Effector memory CD8-positive, alpha-beta T cell (primary cell): ENCODE results near the gene IL17B.
"Not testable (repeated sequence)": the region's sequence is repeated elsewhere in the genome, so short reads cannot be mapped to it uniquely, and the experiment has no call there.

ENCODE experiments used
- ATAC-seq: fragments of 150-1000 bp; cut with Tn5 transposase; replicated peaks from 2 replicates; pipeline ENCODE4 v1.10.0; 2021; ENCODE audit warnings: mild to moderate bottlenecking, moderate library complexity
- DNase-seq, 3 experiments: peaks; one replicate each; pipeline ENCODE4 v3.0.0; 2021
- H3K27ac Mint-ChIP-seq, 2 donors: one replicate each; pipeline ENCODE4 v1.8.0; 2022; ENCODE audit warnings: mild to moderate bottlenecking in 2 of 2, mixed read lengths in 2 of 2, moderate library complexity in 2 of 2
- H3K27me3 Mint-ChIP-seq, 2 donors: one replicate each; pipeline ENCODE4 v1.8.0; 2022; ENCODE audit warnings: mixed read lengths in 2 of 2
- H3K36me3 Mint-ChIP-seq: one replicate; pipeline ENCODE4 v1.8.0; 2022; ENCODE audit warnings: mild to moderate bottlenecking, moderate library complexity, mixed read lengths; ENCODE audit not compliant: insufficient read depth
- H3K4me1 Mint-ChIP-seq, 2 donors: one replicate each; pipeline ENCODE4 v1.8.0; 2022; ENCODE audit warnings: low read depth in 2 of 2, mixed read lengths in 2 of 2
- H3K4me3 Mint-ChIP-seq, 2 donors: one replicate each; pipeline ENCODE4 v1.8.0; 2022; ENCODE audit warnings: mild to moderate bottlenecking in 2 of 2, mixed read lengths in 2 of 2, moderate library complexity in 2 of 2
- H3K9me3 Mint-ChIP-seq, 2 donors: one replicate each; pipeline ENCODE4 v1.8.0; 2022; ENCODE audit warnings: mixed read lengths in 2 of 2

Gene IL17B

GRCh38 chr5:149400304-149400703 is 21.2 kb upstream of the IL17B start:
- H3K27me3 Mint-ChIP-seq = peaks cover 14 to 74% of the 10 kb centered on the region in 2 donors
- H3K9me3 Mint-ChIP-seq = no peaks in the 10 kb centered on the region
- DNase-seq (no peak), ATAC-seq (no peak)
- no peak overlapping the region for H3K4me3 Mint-ChIP-seq
- H3K27ac Mint-ChIP-seq = no peak overlapping the region
- H3K36me3 Mint-ChIP-seq = peaks cover 2% of the 10 kb centered on the region
- no peaks in the 10 kb centered on the region for H3K4me1 Mint-ChIP-seq

GRCh38 chr5:149399775-149400174 is 20.7 kb upstream of the IL17B start:
- H3K4me1 Mint-ChIP-seq = no peaks in the 10 kb centered on the region
- ATAC-seq = no peak
- no peaks in the 10 kb centered on the region for H3K9me3 Mint-ChIP-seq
- no peak overlapping the region for H3K4me3 Mint-ChIP-seq
- H3K27ac Mint-ChIP-seq = no peak overlapping the region
- DNase-seq = no peak
- peaks cover 2% of the 10 kb centered on the region for H3K36me3 Mint-ChIP-seq
- H3K27me3 Mint-ChIP-seq = peaks cover 14 to 69% of the 10 kb centered on the region in 2 donors

GRCh38 chr5:149398747-149399266 is 19.7 kb upstream of the IL17B start:
- DNase-seq, H3K4me1 Mint-ChIP-seq, H3K4me3 Mint-ChIP-seq, H3K27ac Mint-ChIP-seq, H3K36me3 Mint-ChIP-seq, ATAC-seq, H3K9me3 Mint-ChIP-seq: not testable (repeated sequence)
- peaks cover 14 to 63% of the 10 kb centered on the region in 2 donors for H3K27me3 Mint-ChIP-seq

- no peaks in the 10 kb centered on the region for H3K9me3 Mint-ChIP-seq
- DNase-seq (no peak), ATAC-seq (no peak)
- peaks cover 20 to 60% of the 10 kb centered on the region in 2 donors for H3K27me3 Mint-ChIP-seq
- H3K4me1 Mint-ChIP-seq = no peaks in the 10 kb centered on the region
- peaks cover 2% of the 10 kb centered on the region for H3K36me3 Mint-ChIP-seq
- no peak overlapping the region for H3K4me3 Mint-ChIP-seq
- H3K27ac Mint-ChIP-seq = no peak overlapping the region
Observed at GRCh38 chr5:149397530-149397929, 18.4 kb upstream of the IL17B start.

- not testable (repeated sequence) for H3K9me3 Mint-ChIP-seq, H3K27ac Mint-ChIP-seq, ATAC-seq, H3K36me3 Mint-ChIP-seq, H3K4me3 Mint-ChIP-seq, DNase-seq, H3K4me1 Mint-ChIP-seq
- peaks cover 10 to 57% of the 10 kb centered on the region in 2 donors for H3K27me3 Mint-ChIP-seq
Observed at GRCh38 chr5:149394996-149395395, 15.9 kb upstream of the IL17B start.

GRCh38 chr5:149392718-149393117 is 13.6 kb upstream of the IL17B start:
- Mint-ChIP-seq H3K4me3 (no peak overlapping the region), H3K9me3 (no peaks in the 10 kb centered on the region), H3K27ac (no peak overlapping the region), H3K4me1 (no peaks in the 10 kb centered on the region), H3K36me3 (no peaks in the 10 kb centered on the region), H3K27me3 (peaks cover 6 to 34% of the 10 kb centered on the region in 2 donors)
- ATAC-seq (no peak), DNase-seq (no peak)

- ATAC-seq (no peak), DNase-seq (no peak)
- Mint-ChIP-seq H3K4me1 (no peaks in the 10 kb centered on the region), H3K27me3 (peaks cover 6 to 22% of the 10 kb centered on the region in 2 donors), H3K9me3 (no peaks in the 10 kb centered on the region), H3K27ac (no peak overlapping the region), H3K36me3 (no peaks in the 10 kb centered on the region), H3K4me3 (no peak overlapping the region)
Observed at GRCh38 chr5:149391524-149391923, 12.4 kb upstream of the IL17B start.

- not testable (repeated sequence) for H3K4me1 Mint-ChIP-seq, DNase-seq, H3K4me3 Mint-ChIP-seq, H3K36me3 Mint-ChIP-seq, ATAC-seq, H3K27ac Mint-ChIP-seq, H3K9me3 Mint-ChIP-seq
- H3K27me3 Mint-ChIP-seq = peaks cover 6 to 18% of the 10 kb centered on the region in 2 donors
Observed at GRCh38 chr5:149391076-149391475, 12.0 kb upstream of the IL17B start.

GRCh38 chr5:149389552-149390495 is 10.7 kb upstream of the IL17B start:
- Mint-ChIP-seq H3K4me1 (no peaks in the 10 kb centered on the region), H3K9me3 (no peaks in the 10 kb centered on the region), H3K27me3 (peaks cover 6 to 18% of the 10 kb centered on the region in 2 donors), H3K27ac (no peak overlapping the region), H3K36me3 (no peaks in the 10 kb centered on the region), H3K4me3 (no peak overlapping the region)
- ATAC-seq (no peak), DNase-seq (no peak)

GRCh38 chr5:149388498-149389190 is 9.6 kb upstream of the IL17B start:
- Mint-ChIP-seq H3K27ac (no peak overlapping the region), H3K27me3 (peaks cover 5 to 18% of the 10 kb centered on the region in 2 donors), H3K9me3 (no peaks in the 10 kb centered on the region), H3K4me3 (no peak overlapping the region), H3K4me1 (no peaks in the 10 kb centered on the region), H3K36me3 (no peaks in the 10 kb centered on the region)
- ATAC-seq (no peak), DNase-seq (no peak)

- no peak overlapping the region for H3K27ac Mint-ChIP-seq
- no peak for ATAC-seq
- no peaks in the 10 kb centered on the region for H3K4me1 Mint-ChIP-seq
- H3K27me3 Mint-ChIP-seq = peaks cover 0 to 18% of the 10 kb centered on the region in 2 donors
- H3K4me3 Mint-ChIP-seq = no peak overlapping the region
- DNase-seq = no peak
- H3K9me3 Mint-ChIP-seq = no peaks in the 10 kb centered on the region
- no peaks in the 10 kb centered on the region for H3K36me3 Mint-ChIP-seq
Observed at GRCh38 chr5:149387982-149388381, 8.9 kb upstream of the IL17B start.

- Mint-ChIP-seq H3K9me3 (no peaks in the 10 kb centered on the region), H3K27ac (no peak overlapping the region), H3K36me3 (no peaks in the 10 kb centered on the region), H3K4me3 (no peak overlapping the region), H3K27me3 (peaks cover 0 to 18% of the 10 kb centered on the region in 2 donors), H3K4me1 (no peaks in the 10 kb centered on the region)
- ATAC-seq = no peak
- no peak for DNase-seq
Observed at GRCh38 chr5:149387081-149387631, 8.1 kb upstream of the IL17B start.

- Mint-ChIP-seq H3K9me3 (no peaks in the 10 kb centered on the region), H3K4me1 (peaks cover 4 to 7% of the 10 kb centered on the region in 2 donors), H3K27me3 (peaks cover 5 to 14% of the 10 kb centered on the region in 2 donors), H3K36me3 (no peaks in the 10 kb centered on the region), H3K27ac (no peak overlapping the region), H3K4me3 (no peak overlapping the region)
- no peak for DNase-seq
- no peak for ATAC-seq
Observed at GRCh38 chr5:149386166-149386565, 7.1 kb upstream of the IL17B start.
